Forelimb muscle (tissue), 1 donor: ENCODE results near the gene SPANXA1. TPM values are rescaled to one million over a fixed set of nuclear protein-coding genes. Genes with fewer than 3 reads are reported as not detected.
"Not testable (repeated sequence)": the region's sequence is repeated elsewhere in the genome, so short reads cannot be mapped to it uniquely, and the experiment has no call there.

Experiments used
- DNase-seq: peaks from one replicate; pipeline ENCODE4 v3.0.0-alpha.2; 2013; ENCODE audit warnings: low read depth
- polyA plus RNA-seq: library from polyadenylated mRNA; unstranded; fragments of 120-200 nt; gene quantifications from one replicate; pipeline ENCODE4 v1.2.1, GENCODE V29; 2013; ENCODE audit not compliant: insufficient read length

The SPANXA1 gene, protein sequence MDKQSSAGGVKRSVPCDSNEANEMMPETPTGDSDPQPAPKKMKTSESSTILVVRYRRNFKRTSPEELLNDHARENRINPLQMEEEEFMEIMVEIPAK
- not detected for polyA plus RNA-seq

DNA sequence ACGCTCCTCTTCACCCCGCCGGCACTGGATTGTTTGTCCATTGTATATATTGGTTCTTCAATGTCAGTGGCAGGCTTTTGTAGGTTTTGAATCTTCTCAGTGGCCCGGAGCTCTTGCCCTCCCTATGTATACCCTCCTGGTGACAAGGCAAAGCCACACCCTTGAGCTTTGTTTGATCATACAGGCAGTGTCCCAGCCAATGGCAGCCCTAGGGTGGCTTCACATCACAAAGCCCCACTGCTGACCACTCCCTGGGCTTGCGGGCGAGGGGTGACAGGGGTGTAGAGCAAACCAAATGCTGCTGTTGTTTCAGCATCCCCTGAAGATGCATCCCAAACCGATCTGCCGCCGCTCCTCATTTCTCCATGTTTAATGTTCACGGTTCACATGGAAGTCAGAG lies at the start of gene SPANXA1:
TSS of gene SPANXA1 (minus strand) at position 101 of the 400 bp plus-strand sequence. CDS start at position 41, 60 bp downstream.
- DNase-seq = not testable (repeated sequence)

GRCh38 chrX:141632124-141632523 lies 47.6 kb upstream of the SPANXA1 start:
- no peak for DNase-seq

GRCh38 chrX:141619336-141619735 lies 34.8 kb upstream of the SPANXA1 start:
- DNase-seq = no peak

GRCh38 chrX:141609111-141609510 lies 24.6 kb upstream of the SPANXA1 start:
- no peak for DNase-seq

GRCh38 chrX:141589408-141589807 lies 4.9 kb upstream of the SPANXA1 start, which contains the start of gene SPANXA2:
Gene SPANXA2, plus strand, starts transcription at chrX:141589708. Its CDS starts 60 bp downstream, at chrX:141589768.
- DNase-seq = not testable (repeated sequence)

GRCh38 chrX:141542551-141542950 lies 42.0 kb downstream of the SPANXA1 start:
- not testable (repeated sequence) for DNase-seq

Other genes starting within 250 kb of the SPANXA1 start
- not detected for gene SPANXA2, start 5.0 kb upstream of the SPANXA1 start, polyA plus RNA-seq
- not detected for gene SPANXD, start 114.0 kb upstream of the SPANXA1 start, polyA plus RNA-seq